GM21526 (cell line): Measurements from ENCODE around the gene SLC66A3.
"Not testable (repeated sequence)": the region's sequence is repeated elsewhere in the genome, so short reads cannot be mapped to it uniquely, and the experiment has no call there.

Source experiments
- ATAC-seq: cut with Tn5 transposase; IDR thresholded peaks from one replicate; pipeline ENCODE4 v1.9.1; 2021; ENCODE audit warnings: moderate library complexity; ENCODE audit not compliant: unreplicated experiment, low FRiP score

SLC66A3 gene

DNA sequence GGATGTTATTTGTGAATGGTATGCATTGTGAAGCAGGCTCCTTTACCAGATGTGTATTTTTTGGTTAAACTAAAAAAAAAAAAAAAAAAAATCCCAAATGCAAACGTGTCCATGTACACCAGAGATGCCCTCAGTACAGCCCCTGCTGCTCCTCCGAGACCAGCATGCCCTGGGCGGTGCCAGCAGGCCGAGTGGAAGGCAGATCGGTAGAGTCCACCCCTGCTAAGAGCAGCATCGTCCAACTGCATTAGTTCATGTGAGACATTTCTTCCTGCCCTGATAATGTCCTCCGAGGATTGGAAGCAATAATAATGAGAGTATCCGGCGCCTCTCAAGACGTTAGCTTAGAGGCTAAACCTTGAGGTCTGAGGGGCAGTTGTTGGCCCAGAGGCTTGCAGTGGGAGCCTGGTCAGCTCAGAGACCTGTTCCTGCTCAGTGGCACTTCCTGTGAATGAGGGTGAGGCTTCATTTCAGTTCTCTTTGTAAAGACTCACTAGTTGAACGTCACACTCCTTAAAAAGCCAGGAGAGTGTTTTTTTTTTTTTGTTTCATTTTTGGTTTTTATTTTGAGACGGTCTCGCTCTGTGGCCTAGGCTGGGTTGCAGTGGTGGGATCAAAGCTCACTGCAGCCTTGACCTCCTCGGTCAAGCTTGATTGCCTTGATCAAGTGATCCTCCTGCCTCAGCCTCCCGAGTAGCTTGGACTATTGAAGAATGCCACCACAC is 5.6 kb downstream of the SLC66A3 start:
- ATAC-seq: peak; percentile 67

DNA sequence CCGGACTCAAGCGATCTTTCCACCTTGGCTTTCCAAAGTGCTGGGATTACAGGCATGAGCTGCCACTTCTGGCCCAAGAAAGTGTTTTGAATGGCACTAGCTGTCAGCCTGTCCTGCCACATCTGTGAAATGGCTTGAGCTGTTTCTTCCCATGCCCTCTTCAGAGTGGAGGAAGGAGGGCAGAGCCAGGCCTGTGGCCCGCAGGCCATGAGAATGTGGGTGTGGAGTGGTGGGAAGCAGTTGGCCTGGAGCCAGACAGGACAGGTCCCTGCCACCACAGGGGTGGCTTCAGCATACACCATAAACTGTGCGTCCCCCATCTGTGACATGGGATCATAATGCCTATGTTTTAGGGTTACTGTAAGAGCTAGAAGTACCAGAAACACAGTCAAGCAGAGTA is 6.5 kb downstream of the SLC66A3 start:
- ATAC-seq: no peak

DNA sequence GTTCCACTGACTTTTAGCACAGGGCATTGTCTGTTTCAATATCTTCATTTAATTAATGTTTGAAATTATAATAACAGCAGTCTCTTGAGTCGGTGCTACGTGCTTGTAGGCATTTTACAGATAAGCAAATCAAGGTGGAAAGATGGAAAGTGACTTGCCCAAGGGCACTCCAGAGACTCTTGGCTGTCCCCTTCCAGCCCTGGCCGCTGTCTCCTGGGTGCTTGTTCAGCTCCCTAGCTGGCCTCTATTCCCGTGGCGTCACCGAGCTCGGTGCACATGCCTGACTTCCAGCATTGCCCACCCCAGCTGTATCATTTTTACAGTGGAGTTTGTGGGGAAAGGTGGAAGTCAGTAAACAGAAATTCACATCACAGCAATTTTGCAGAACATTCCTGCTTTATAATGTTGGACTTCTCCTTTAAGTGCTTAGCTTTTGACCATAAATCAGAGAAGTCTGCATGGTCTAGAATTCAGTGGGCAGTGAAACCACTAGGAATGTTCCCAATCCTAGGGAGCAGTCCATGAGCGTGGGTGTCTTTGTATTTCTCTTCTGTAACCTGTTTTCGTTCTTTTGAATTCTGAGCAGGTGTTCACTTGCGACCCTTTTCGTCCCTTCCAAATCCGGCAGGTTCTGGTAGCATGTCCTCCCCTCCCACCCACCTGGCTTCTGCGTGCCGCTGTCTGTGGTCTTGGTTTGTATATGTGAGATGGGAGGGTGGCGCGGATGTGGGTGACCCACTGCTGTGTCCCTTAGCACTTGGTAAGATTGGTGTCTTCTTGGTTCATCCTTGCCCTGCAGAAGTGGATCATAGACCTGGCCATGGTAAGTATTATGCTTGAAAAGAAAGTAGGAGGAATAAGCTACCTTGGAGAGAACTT is 8.4 kb downstream of the SLC66A3 start:
- no peak for ATAC-seq

DNA sequence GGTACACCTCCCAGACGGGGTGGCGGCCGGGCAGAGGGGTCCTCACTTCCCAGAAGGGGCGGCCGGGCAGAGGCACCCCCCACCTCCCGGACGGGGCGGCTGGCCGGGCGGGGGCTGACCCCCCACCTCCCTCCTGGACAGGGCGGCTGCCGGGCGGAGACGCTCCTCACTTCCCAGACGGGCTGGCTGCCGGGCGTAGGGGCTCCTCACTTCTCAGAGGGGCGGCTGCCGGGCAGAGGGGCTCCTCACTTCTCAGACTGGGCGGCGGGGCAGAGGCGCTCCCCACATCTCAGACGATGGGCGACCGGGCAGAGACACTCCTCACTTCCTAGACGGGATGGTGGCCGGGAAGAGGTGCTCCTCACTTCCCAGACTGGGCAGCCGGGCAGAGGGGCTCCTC is 9.8 kb downstream of the SLC66A3 start:
- ATAC-seq: not testable (repeated sequence)

DNA sequence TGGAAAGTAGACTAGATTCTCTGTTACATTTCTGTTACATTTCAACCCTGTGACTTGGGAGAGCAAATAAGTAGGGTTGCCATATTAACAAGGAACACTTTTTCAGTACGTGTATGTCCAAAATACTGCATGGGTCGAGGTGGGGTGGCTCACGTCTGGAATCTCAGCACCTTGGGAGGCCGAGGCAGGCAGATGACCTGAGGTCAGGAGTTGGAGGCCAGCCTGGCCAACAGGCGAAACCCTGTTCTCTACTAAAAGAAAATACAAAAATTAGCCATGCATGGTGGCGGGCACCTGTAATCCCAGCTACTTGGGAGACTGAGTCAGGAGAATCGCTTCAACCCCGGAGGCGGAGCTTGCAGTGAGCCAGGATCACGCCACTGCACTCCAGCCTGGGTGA is 11.2 kb downstream of the SLC66A3 start:
- ATAC-seq: no peak

DNA sequence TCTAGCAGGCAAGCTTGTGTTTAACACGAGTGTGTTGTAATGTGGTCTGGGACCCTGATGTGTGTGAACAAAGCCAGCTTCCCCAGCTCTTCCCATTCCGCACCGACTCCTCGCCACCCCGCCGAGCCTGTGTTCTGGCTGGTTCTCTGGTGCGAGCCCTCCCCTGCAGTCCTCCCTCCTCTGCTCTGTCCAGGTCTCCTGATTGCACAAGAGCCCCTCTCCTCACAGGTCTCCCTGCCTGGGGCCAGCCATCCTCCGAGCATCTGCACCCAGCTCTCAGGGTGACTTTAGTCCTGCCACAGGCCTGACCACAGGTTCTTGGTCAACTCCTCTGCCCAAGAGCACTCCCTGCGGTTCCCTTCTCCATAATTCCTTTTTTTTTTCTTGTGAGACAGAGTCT is 13.2 kb downstream of the SLC66A3 start:
- ATAC-seq: no peak

DNA sequence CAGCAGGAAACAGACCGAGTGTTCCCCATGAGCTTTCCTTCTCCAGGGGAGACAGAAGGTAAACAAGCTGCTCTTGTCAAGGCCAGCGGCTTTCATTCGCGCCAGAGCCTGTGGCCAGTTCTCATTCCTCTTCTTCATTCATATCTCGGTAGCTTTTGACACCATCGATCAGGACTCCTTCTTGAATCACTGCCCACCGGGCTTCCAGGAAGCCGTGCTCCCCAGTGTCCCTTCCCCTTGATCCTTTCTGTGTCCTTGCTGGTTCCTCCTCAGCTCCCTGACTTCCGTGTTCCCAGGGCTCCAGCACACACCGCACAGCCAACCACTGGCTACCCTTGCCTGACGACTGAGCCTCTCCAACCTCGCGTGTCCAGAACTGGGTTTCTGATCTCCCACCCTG is 14.1 kb downstream of the SLC66A3 start:
- no peak for ATAC-seq

DNA sequence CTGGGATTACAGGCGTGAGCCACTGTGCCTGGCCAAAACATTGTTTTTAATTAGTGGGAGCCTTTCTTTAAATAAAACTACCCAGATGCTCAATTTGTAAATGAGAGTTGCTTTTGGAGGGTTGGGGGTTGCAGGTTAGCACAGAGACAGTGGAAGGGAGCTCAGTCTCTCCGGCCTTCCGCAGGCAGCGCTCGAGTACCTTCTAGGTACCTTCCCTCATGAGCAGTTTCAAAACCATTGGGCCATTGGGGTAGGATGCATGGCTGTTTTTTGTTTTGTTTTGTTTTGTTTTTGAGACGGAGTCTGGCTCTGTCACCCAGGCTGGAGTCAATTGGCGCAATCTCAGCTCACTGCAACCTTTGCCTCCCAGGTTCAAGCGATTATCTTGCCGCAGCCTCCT is 19.0 kb downstream of the SLC66A3 start:
- no peak for ATAC-seq

DNA sequence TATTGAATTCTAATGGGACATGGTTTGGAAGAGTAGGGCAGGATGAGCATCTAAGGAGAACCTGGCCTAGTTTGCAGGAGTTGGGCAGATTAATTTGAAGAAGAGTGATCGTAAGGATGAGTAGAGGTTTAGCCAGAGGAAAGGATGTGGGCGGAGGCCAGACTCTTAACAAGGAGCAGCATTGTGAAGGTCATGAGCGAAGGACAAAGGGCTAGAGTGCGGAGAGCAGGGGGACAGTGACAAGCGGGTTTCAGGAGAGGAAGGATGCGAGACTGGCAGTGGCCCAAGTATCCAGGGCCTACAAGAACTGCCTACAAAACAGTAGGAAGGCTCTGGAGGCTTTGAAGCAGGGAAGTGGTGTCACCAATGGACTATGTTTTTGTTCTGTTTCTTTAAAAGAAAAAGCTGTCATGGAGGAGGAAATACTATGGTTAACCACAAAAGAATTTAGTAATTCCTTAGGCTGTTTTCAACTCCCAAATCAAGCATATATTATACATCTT is 20.1 kb downstream of the SLC66A3 start:
- no peak for ATAC-seq

DNA sequence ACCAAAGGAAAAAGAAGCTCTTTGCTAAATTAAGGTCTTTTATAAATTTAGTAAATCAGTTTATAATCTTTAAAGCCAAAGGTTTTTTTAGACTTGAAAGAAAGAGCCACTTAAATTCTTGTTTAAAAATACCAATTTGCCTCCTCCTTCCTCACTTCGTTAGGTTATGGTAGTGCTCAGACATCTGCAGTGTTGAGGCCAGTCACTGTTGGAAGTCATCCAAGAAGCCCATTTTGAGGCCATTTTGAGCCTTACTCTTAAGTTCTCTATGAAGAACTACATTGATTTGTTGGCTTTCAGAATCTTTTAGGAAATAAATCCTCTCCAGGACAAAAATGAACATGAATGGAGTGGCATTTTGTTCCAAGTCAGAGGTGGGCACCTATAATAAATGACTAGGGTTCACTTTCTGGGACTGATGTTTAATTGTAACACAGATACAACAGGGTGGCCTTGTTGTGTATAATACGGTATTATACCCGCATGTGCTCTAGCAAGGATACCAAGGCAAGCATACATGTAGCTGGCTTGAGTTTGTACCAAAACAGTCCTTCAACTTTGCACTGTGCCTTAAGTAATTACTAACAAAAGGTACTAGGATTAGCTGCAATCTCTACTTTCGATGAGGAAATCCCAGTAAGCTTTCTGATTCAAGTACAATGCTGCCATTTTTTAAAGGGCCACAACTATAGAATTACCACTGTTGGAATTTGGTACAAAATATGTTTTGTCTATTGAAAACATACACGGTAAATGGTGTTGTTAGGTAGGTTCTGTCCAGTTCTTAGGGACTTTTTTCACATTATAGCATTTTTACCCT is 22.8 kb downstream of the SLC66A3 start:
- no peak for ATAC-seq

DNA sequence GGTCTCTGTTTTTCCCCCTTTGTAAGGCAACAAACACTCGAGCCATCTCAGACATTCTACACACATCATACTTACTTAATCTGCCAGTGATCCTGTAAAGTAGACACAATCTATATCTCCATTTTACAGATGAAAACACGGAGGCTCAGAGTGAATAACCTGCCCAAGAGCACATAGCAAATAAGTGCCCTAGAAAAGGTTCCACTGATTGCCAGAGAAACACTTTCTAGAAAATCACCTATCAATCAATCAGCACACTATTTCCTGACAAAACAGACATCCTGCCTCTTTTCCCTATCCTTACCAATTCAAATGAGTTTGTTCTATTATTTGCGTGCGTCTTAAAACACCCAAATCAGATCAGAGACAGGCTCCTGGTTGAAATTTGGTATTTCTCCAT is 23.9 kb downstream of the SLC66A3 start:
- no peak for ATAC-seq

DNA sequence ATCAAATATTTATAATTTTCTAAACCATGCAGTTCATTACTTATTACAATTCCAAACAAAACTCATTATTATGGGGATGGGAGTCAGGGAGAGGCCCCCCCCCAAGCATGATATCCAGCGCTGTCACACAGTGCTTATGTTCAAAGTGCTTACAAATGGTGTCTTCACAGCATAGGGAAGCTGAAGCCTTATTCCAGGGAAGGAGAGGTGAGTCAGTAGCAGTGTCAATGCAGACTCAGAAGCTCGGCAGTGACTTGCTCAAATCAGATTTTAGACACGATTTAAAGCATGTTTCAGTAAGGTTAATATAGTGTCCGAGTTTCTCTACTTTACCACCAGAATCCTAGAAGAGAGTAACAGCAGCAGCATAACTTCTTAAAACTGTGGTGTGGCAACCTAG is 24.6 kb downstream of the SLC66A3 start:
- ATAC-seq: no peak

DNA sequence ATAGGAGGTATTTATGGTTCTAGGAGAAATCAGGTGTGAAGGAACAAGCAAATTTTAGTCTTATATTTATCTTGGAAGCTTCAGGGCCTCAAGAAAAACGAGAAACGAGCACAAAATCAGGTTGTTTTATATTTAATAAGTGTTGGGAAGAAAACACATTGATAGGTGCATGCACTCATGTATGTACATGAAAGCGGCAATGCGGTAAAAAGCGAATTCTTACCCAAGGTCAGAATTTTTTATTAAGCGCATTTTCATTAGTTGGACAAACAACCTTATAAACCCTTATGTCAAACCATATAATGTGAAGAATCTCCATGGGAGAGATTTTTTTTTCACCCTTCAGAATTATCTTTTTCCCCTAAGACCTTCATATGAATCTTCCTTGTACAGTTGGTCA is 25.4 kb downstream of the SLC66A3 start:
- no peak for ATAC-seq

DNA sequence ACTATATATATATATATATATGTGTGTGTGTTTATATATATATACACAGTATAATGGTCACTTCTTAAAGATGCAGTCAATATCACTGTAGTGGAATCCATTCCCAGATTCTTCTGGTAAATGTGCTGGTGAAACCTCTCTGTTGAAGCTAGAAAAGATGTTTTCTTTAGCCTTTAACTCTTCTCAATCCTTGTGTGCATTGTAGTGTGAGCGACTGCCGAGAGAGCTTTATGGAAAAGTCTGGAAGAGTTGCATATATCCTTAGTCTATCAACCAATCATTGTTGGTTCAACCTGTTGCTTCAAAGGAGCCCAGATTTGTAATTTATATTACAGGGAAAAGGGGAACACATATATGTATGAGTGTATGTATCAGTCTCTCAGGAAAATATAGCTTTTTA is 27.7 kb downstream of the SLC66A3 start:
- no peak for ATAC-seq

DNA sequence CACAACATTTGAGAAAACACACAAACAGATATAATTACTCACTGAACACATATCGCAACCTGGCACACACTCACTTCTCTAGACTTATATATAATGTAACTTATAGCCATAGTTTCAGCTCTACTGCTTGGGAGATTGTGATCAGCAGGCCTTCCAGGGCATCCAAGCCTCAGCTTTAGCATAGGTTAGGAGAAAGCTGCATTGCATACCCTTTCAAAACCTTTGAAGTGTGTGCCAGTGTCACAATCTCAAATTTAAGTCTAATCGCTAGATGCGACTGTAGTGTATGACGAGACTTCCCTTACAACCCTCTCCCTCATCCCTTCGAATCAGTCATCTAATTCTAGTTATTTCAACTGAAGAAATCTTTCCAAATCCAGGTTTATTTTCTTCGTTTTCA is 30.9 kb downstream of the SLC66A3 start:
- ATAC-seq: no peak

DNA sequence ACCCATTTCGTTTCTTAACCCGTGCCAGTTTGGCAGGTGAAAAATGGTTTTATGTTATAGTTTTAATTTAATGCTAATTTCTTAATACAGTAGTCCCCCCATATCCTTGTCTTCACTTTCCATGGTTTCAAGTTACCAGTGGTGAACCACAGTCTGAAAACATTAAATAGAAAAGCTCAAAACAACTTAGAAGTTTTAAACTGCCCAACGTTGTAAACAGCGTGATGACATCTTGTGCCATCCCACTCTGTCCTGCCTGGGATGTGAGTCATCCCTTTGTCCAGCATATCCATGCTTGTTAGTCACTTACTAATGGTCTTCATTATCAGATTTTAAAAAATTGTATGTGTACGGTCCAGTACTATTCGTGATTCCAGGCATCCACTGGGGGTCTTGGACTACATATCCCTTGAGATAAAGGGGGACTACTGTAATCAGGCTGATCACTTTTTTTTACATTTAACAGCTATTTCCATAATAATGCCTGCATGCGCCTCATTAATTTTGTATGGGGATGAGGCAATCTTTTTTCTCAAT is 31.9 kb downstream of the SLC66A3 start:
- ATAC-seq: no peak

DNA sequence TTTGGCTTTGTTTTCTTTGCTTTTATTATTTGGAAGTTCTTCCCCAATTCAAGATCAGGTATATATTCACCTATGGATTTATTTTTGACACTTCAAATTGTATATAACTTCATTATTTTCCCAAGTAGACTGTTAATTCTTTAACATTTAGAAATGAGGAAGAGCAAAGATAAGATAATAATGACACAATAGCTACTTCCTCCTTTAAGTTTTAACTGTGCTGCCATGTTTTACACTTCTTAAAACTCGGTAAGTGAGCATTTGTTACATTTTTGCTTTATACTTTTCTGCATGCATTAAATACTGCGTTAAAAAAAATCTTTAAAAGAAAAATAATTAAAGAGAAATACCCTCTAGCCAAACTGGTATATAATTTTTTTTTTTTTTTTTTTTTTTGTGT is 32.5 kb downstream of the SLC66A3 start:
- ATAC-seq: no peak

DNA sequence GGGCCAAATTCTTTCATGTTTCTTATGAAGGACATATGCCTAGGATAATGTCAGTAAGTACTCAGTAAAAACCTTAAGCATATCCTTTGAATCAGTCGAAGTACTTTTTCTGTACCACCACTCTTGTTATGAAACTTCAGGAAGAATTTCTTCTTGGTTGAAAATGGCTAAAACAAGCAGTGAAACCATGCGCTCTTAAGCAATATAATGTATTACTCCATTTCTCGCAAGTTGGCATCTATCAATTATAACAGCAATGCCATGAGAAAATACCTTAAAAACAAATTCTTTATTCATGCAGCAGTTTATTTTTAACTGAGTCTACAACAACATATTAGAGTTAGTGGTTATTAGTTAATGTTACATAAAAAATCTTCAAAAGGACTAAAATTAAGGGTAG is 41.0 kb downstream of the SLC66A3 start:
- ATAC-seq: no peak

DNA sequence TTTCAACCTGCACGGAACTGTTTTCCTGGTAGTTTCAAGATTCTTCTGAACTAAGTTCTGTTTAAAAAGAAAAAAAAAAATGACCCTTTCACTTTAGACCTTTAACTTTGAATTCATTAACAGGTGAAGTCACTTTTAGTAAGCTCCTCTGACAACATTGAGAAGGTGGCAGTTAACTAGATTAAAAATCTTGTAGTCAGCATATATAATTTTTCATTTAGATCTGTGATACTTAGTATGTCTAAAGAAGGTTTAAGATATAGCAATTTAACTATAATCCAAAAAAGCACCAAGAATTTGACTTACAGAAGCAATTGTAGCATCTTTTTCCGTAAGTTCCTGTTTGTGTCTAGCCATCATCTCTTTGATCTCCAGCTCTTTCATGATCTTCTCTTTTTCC is 45.4 kb downstream of the SLC66A3 start:
- ATAC-seq: no peak

DNA sequence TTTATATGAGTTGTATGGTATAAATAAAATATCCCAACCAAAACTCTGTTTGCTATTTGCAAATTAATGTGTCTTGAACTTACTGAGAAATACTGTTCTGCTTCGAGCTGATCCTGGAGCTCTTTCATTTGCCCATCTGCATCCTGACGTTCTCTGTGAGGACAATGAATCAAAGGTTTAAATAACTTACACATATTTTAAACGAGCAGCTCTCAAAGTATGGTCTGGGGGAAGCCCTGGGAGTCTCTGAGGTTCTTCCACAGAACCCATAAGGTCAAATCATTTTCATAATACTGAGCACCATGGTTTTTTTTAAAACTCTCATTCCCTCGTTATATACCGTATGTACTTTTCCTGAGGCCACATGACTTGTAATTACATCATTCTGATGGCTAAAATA is 46.7 kb downstream of the SLC66A3 start:
- ATAC-seq: no peak

DNA sequence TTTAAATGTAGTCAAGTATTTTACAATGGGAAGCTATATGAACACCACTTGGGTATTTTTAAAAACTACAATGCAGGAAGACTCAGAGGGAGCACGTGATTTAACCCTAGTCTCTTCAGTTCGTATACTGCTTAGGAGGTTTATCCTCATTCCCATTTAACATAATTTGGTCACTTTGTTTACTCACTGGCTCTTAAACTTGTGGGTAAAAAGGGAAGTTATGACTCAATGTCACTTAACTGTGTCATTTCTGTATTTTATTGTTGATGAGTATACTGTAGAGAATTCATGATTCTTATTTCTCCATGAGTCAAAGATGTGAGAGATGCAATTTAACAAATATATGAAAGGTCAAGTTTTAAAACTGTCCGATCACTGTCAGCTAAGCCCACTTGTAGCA is 48.2 kb downstream of the SLC66A3 start:
- no peak for ATAC-seq
